K562 (cell line): ENCODE data around the gene PPP2R1B. TPM values are rescaled to one million over a fixed set of nuclear protein-coding genes. Genes with fewer than 3 reads are reported as not detected.
A peak's percentile ranks its signal among the peaks of the same experiment; 100 is the strongest.

ENCODE experiments used
- ATAC-seq: fragments of 200-7000 bp; cut with Tn5 transposase; 3 replicates; pipeline ENCODE4 v1.9.1; 2020; ENCODE audit warnings: moderate library complexity
- BruUV-seq: library from RNA; stranded (reverse); fragments of 400-500 nt; replicated peaks from 2 replicates; lab custom pipeline; 2021; lab: Mats Ljungman, UMichigan
- CTCF ChIA-PET: fragments of 300-600 bp; formaldehyde crosslinking; extraction: SDS; loops from one replicate; lab custom pipeline; 2021; ENCODE audit warnings: low intra/inter-chr PET ratio; lab: Yijun Ruan, JAX
- POLR2A ChIA-PET: fragments of 300-600, 350-650 bp; sonication (Branson Sonifier 250); formaldehyde crosslinking; extraction: SDS; loops from one replicate; lab custom pipeline; 2021; ENCODE audit warnings: antibody characterized with exemption, inconsistent platforms; lab: Yijun Ruan, JAX
- DNase-seq, 4 experiments: peaks; one replicate each; pipeline versions ENCODE4 v3.0.0 to v3.0.0-alpha.2; 2011 to 2018; ENCODE audit warnings: low spot score in 3 of 4, mixed read lengths in 3 of 4; ENCODE audit errors: extremely low read depth in 1 of 4
- FAIRE-seq: peaks from 2 replicates; lab custom pipeline; 2011; peaks lifted over from hg19 to GRCh38; lab: Jason Lieb, UNC
- H2AFZ ChIP-seq: 2 replicates; pipeline ENCODE4 v1.6.0; 2011; ENCODE audit warnings: low read depth, low read length, control low read depth, inconsistent platforms
- H3K27ac ChIP-seq: fragments of 200-600 bp; 3 replicates; pipeline ENCODE4 v1.8.0; 2011; ENCODE audit warnings: low read depth, mild to moderate bottlenecking, control low read depth, inconsistent platforms, low read length, moderate library complexity, mixed read lengths; ENCODE audit errors: extremely low read depth
- H3K27me3 ChIP-seq, 2 experiments: fragments of 300-600 bp in 1 of 2; 2 replicates in 1 of 2; 3 replicates in 1 of 2; pipeline versions ENCODE4 v1.6.0 to v1.8.0; 2011; ENCODE audit warnings: inconsistent platforms in 2 of 2, low read length in 2 of 2, mild to moderate bottlenecking in 1 of 2, mixed read lengths in 1 of 2, moderate library complexity in 1 of 2; ENCODE audit not compliant: control insufficient read depth in 2 of 2, insufficient read depth in 2 of 2
- H3K36me3 ChIP-seq: fragments of 300-600 bp; 3 replicates; pipeline ENCODE4 v1.8.0; 2011; ENCODE audit warnings: mild to moderate bottlenecking, low read length, inconsistent platforms; ENCODE audit not compliant: control insufficient read depth, insufficient read depth
- H3K4me1 ChIP-seq, 2 experiments: fragments of 200-600 bp in 1 of 2; replicated peaks in 1 of 2; 2 replicates in 1 of 2; 3 replicates in 1 of 2; pipeline versions ENCODE4 v1.5.1 to v1.8.0; 2011; ENCODE audit warnings: inconsistent platforms in 2 of 2, low read length in 2 of 2, mild to moderate bottlenecking in 1 of 2, mixed read lengths in 1 of 2, moderate library complexity in 1 of 2; ENCODE audit not compliant: control insufficient read depth in 2 of 2, insufficient read depth in 2 of 2
- H3K4me2 ChIP-seq: 2 replicates; pipeline ENCODE4 v1.6.1; 2011; ENCODE audit warnings: low read length, control low read depth, inconsistent platforms, mixed read lengths; ENCODE audit not compliant: insufficient read depth
- H3K4me3 ChIP-seq: fragments of 200-600 bp; sonication (generic), shearing (Covaris generic); 2 replicates; pipeline ENCODE4 v1.5.1; 2016; ENCODE audit warnings: control low read depth, inconsistent platforms
- H3K79me2 ChIP-seq: fragments of 200-600 bp; 3 replicates; pipeline ENCODE4 v1.8.0; 2011; ENCODE audit warnings: low read length, inconsistent platforms; ENCODE audit not compliant: control insufficient read depth, insufficient read depth
- H3K9ac ChIP-seq, 2 experiments: 2 replicates each; pipeline versions ENCODE4 v1.6.0 to v1.6.1; 2011; ENCODE audit warnings: low read depth in 2 of 2, low read length in 2 of 2, control low read depth in 1 of 2, inconsistent platforms in 1 of 2, mild to moderate bottlenecking in 1 of 2, mixed read lengths in 1 of 2; ENCODE audit not compliant: insufficient read depth in 1 of 2
- H3K9me1 ChIP-seq: one replicate; pipeline ENCODE4 v1.6.0; 2011; ENCODE audit warnings: inconsistent platforms, mild to moderate bottlenecking, low read length, moderate library complexity; ENCODE audit not compliant: control insufficient read depth, insufficient read depth
- H3K9me3 ChIP-seq: replicated peaks from 2 replicates; pipeline ENCODE4 v1.5.1; 2011; ENCODE audit warnings: low read depth, low read length, inconsistent platforms; ENCODE audit not compliant: control insufficient read depth, insufficient read depth
- H4K20me1 ChIP-seq: replicated peaks from 2 replicates; pipeline ENCODE4 v1.6.1; 2011; ENCODE audit warnings: low read length, inconsistent platforms, mixed read lengths; ENCODE audit not compliant: control insufficient read depth, insufficient read depth
- ARID3B ChIP-seq: fragments of 250-450 bp; sonication (Bioruptor Pico); IDR thresholded peaks from 2 replicates; pipeline ENCODE4 v1.4.0; 2020; ENCODE audit warnings: borderline replicate concordance
- NCOA4 ChIP-seq: fragments of 450-650 bp; IDR thresholded peaks from 2 replicates; pipeline ENCODE4 v1.6.1; 2018; ENCODE audit warnings: mild to moderate bottlenecking; ENCODE audit not compliant: partially characterized antibody
- POLR2A ChIP-seq: fragments of 450-650 bp; conservative IDR thresholded peaks from 2 replicates; pipeline ENCODE4 v1.6.1; 2016
- SUPT5H ChIP-seq: fragments of 450-650 bp; IDR thresholded peaks from 2 replicates; pipeline ENCODE4 v1.6.1; 2016
- TOE1 ChIP-seq, 2 experiments: fragments of 450-650 bp in 1 of 2; sonication (generic) in 1 of 2; formaldehyde crosslinking in 1 of 2; IDR thresholded peaks; 2 replicates each; pipeline versions ENCODE4 v1.7.1 to v1.8.0; 2016 to 2022; ENCODE audit warnings: borderline replicate concordance in 2 of 2, mild to moderate bottlenecking in 2 of 2, antibody characterized with exemption in 1 of 2, inconsistent platforms in 1 of 2, low read depth in 1 of 2, missing genetic modification reagents in 1 of 2, moderate library complexity in 1 of 2
- WGBS: fragments of 100-300 bp; shearing (Covaris generic); methylation state at CpG from one replicate; pipeline ENCODE4 v1.1.6; 2016; ENCODE audit warnings: low coverage, mixed read lengths; ENCODE audit not compliant: insufficient coverage; ENCODE audit errors: missing lambda C conversion rate; 5-methylcytosine and 5-hydroxymethylcytosine counted together
- in situ Hi-C: fragments of 300-500 bp; cut with MboI; formaldehyde crosslinking; loops from 4 replicates; pipeline ENCODE4 v1.15.0; 2018; ENCODE audit warnings: inconsistent platforms, mixed read lengths
- intact Hi-C: fragments of 100-400 bp; cut with micrococcal nuclease; formaldehyde crosslinking; loops from 2 replicates; pipeline ENCODE4 v1.14.2; 2022
- polyA plus RNA-seq, 8 experiments: library from polyadenylated mRNA; depleted of rRNA in 4 of 8; stranded (reverse) in 5 of 8; unstranded in 3 of 8; fragments of >200 nt; fragmentation: Nextera tagmentation in 2 of 8; fragmentation: Illumina TruSeq in 1 of 8; extraction: Ambion mirVana in 2 of 8; extraction: Trizol in 1 of 8; gene quantifications; 2 replicates each; pipeline versions ENCODE4 v1.2.1 to v1.2.3, GENCODE V29; 2011 to 2014; ENCODE audit warnings: inconsistent platforms in 1 of 8, missing spikeins in 1 of 8
- total RNA-seq, 7 experiments: library from RNA; depleted of rRNA in 6 of 7; stranded (reverse); fragments of >200 nt in 6 of 7; fragmentation: Illumina TruSeq in 2 of 7; extraction: Trizol in 2 of 7; gene quantifications; 2 replicates each; pipeline versions ENCODE4 v1.2.1 to v1.2.3, GENCODE V29; 2011 to 2021; ENCODE audit warnings: low replicate concordance in 1 of 7
- TF ChIP-seq, protein P1 (sequence below): sonication (generic); formaldehyde crosslinking; IDR thresholded peaks from 2 replicates; pipeline ENCODE4 v1.8.0; 2022; ENCODE audit warnings: missing genetic modification reagents, mild to moderate bottlenecking, moderate library complexity, borderline replicate concordance

The PPP2R1B gene
- total and polyA plus RNA-seq, 9 of the 15 experiments (the other 6 are each of a cell fraction or from before 2014, with no cell fraction given), result 24.6 to 68.5 (median 39.8) TPM

DNA sequence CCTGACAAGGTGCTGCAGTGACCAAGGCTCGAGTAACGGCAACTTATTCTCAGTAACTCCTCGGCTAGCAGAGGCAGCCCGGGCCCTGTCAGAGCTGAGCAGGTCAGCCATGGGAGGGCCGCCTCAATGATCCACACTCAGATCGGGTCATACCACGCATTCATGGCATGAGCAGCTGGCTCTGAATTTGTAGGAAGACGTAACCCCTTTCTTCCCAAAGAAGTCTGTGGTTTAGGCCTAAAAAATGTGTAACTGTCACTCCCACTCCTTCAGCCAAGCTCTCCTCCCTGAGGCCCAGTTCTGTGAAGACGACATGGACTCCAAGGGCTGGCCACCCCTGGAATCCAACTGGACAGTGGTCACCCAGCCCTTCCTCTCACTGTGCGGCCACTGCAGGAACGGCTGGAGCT is 30.0 kb downstream of the PPP2R1B start:
- no peak for FAIRE-seq
- BruUV-seq, result no TSS peak
- intact Hi-C loops, result no loop called here

More for the DNA sequence above, 30.0 kb downstream of the PPP2R1B start:
- Histone ChIP-seq H4K20me1 (peaks cover 4% of the 10 kb centered on the region; the same call in 1 of the 2 replicates), H3K9ac (no peak overlapping the region), H3K9me1 (no peaks in the 10 kb centered on the region), H3K79me2 (no peaks in the 10 kb centered on the region), H3K27me3 (no peaks in the 10 kb centered on the region), H3K27ac (no peak overlapping the region), H3K4me3 (no peak overlapping the region), H3K4me2 (no peak overlapping the region), H3K4me1 (peaks cover 0 to 12% of the 10 kb centered on the region in 2 experiments; a peak in 2 of 5 replicates), H3K9me3 (no peaks in the 10 kb centered on the region), H3K36me3 (peaks cover 30% of the 10 kb centered on the region; the same call in 2 of the 3 replicates), H2AFZ (no peak overlapping the region)
- ChIA-PET CTCF (no interaction called here), POLR2A (interaction anchor here (0.6 kb wide), 1 partner anchor 40 kb away, joined by 3 read pairs; no protein-coding TSS in a partner anchor)
- 86% methylated on average over 10 of the region's 11 CpGs for WGBS
- in situ Hi-C loops, result no loop called here
- DNase-seq (no peak), ATAC-seq (no peak)
- no peak for TF ChIP-seq TOE1 (IDR thresholded peaks at IDR 0.05; ENCODE audit: borderline replicate concordance)
- no peak for TF ChIP-seq TOE1 (CRISPR knock-in tag; IDR thresholded peaks at IDR 0.05; ENCODE audit: borderline replicate concordance, low read depth)
- no peak for TF ChIP-seq NCOA4
- 0 out of 2 replicates have a peak, but pooled peaks have one; percentile 11 for TF ChIP-seq SUPT5H
- TF ChIP-seq POLR2A, result peak; percentile 11; the same call in 1 of the 2 replicates
- TF ChIP-seq, protein P1, sequence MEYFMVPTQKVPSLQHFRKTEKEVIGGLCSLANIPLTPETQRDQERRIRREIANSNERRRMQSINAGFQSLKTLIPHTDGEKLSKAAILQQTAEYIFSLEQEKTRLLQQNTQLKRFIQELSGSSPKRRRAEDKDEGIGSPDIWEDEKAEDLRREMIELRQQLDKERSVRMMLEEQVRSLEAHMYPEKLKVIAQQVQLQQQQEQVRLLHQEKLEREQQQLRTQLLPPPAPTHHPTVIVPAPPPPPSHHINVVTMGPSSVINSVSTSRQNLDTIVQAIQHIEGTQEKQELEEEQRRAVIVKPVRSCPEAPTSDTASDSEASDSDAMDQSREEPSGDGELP (CRISPR knock-in tag), result no peak
- TF ChIP-seq ARID3B (CRISPR knock-in tag), result no peak
